Melanocyte of skin (primary cell): ENCODE measurements around the gene RIIAD1. TPM values are rescaled to one million over a fixed set of nuclear protein-coding genes. Genes with fewer than 3 reads are reported as not detected.

Experiments used
- small RNA-seq, 2 donors: library from RNA; depleted of rRNA; stranded (forward); fragments of <200 nt; gene quantifications; one replicate each; pipeline ENCODE3, GENCODE V24; 2012
- total RNA-seq, 2 donors: library from RNA; depleted of rRNA; stranded (reverse); fragments of >200 nt; gene quantifications; 2 replicates each; pipeline ENCODE4 v1.2.3, GENCODE V29; 2012

Gene RIIAD1
- total RNA-seq, result not detected

GRCh38 chr1:151720974-151721787 is at the start of gene RIIAD1:
Gene RIIAD1 (plus strand): TSS chr1:151721522. CDS start chr1:151721537, 15 bp downstream.

GRCh38 chr1:151716771-151717631 is 4.3 kb upstream of the RIIAD1 start, which contains the start of gene CELF3:
Gene CELF3 (minus strand): TSS chr1:151716803. CDS start chr1:151716020, 783 bp downstream.

DNA sequence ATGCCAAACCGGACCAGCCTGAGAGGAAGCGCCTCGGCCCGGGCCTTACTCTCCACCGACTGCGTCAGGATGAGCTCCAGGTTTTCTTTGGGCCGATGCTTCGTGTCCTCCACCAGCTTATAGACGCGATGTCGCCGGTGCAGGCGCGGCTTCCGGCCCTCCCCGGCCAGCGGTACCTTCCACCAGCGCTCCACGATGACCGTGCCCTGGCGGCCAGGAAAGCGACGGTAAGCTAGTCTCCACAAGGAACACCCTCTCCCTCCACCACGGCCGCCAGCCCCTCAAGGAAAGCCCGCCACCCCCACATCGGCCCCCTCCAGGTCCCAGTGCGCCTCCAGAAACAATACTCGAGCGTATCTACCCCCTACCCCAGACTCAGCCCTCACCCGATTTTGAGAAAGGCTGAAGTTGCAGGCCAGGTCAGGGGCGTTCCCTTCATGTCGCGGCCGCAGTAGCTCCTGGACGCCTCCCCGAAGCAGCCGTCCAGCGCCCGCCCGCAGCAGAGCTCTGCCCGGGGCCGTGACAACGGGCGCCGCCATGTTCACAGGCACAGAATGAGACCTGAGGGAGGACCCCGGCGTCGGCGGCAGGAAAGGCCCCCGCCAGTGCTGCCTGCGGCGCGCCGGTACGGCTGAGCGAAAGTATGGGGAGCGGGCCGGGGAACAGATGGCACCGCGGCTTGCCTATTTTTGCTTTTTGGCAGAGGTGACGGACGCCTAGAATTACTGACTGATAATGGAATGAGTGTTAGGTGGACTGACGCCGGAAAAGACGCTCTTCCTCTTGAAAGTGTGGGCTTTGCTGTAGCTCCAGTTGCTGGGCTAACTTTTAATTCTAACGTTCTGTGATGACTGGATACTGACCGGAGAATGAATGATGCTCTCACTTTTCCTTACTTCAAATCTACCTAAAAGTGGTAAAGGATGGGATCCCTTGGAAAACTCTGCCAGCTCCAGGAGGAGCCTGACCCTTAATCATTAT is 41.9 kb downstream of the RIIAD1 start, which contains the start of gene MRPL9:
Gene MRPL9, minus strand, starts transcription at position 556 of the 981 bp plus-strand sequence. Its CDS starts 17 bp downstream, at position 539.

Small RNA genes within 50 kb of the gene (small RNA-seq; reads per million reads assigned to genes)
- 0 reads per million in 2 donors for gene RNU6-662P

Other genes starting within 250 kb of the RIIAD1 start
- under 1 TPM; 0.67 to 0.69 TPM for gene CGN, start 210.1 kb upstream of the RIIAD1 start, total RNA-seq
- gene TUFT1, start 181.2 kb upstream of the RIIAD1 start, total RNA-seq, result 10 to 100 TPM; 16.7 to 24.1 TPM
- gene SNX27, start 109.5 kb upstream of the RIIAD1 start, total RNA-seq, result 10 to 100 TPM; 44.0 to 58.6 TPM
- gene CELF3, start 4.7 kb upstream of the RIIAD1 start, total RNA-seq, result not detected
- gene MRPL9, start 42.0 kb downstream of the RIIAD1 start, total RNA-seq, result 100 to 1,000 TPM in 1 of 2 donors, 10 to 100 TPM in 1; 58.2 to 119 TPM
- gene TDRKH, start 69.0 kb downstream of the RIIAD1 start, total RNA-seq, result 1 to 10 TPM; 1.7 to 2.7 TPM
- not detected for gene LINGO4, start 83.9 kb downstream of the RIIAD1 start, total RNA-seq
- gene RORC, start 110.3 kb downstream of the RIIAD1 start, total RNA-seq, result not detected
- gene C2CD4D, start 118.3 kb downstream of the RIIAD1 start, total RNA-seq, result under 1 TPM; 0.33 to 0.69 TPM
- gene THEM5, start 132.2 kb downstream of the RIIAD1 start, total RNA-seq, result not detected
- gene THEM4, start 188.0 kb downstream of the RIIAD1 start, total RNA-seq, result 10 to 100 TPM; 12.0 to 20.3 TPM